NCI-H748 (cell line): ENCODE measurements around the gene PPA2.
"Not testable (repeated sequence)": the region's sequence is repeated elsewhere in the genome, so short reads cannot be mapped to it uniquely, and the experiment has no call there.

Experiments
- DNase-seq: peaks from one replicate; lab custom pipeline; 2025; ENCODE audit not compliant: unreplicated experiment; lab: John Stamatoyannopoulos, UW

Gene PPA2

DNA sequence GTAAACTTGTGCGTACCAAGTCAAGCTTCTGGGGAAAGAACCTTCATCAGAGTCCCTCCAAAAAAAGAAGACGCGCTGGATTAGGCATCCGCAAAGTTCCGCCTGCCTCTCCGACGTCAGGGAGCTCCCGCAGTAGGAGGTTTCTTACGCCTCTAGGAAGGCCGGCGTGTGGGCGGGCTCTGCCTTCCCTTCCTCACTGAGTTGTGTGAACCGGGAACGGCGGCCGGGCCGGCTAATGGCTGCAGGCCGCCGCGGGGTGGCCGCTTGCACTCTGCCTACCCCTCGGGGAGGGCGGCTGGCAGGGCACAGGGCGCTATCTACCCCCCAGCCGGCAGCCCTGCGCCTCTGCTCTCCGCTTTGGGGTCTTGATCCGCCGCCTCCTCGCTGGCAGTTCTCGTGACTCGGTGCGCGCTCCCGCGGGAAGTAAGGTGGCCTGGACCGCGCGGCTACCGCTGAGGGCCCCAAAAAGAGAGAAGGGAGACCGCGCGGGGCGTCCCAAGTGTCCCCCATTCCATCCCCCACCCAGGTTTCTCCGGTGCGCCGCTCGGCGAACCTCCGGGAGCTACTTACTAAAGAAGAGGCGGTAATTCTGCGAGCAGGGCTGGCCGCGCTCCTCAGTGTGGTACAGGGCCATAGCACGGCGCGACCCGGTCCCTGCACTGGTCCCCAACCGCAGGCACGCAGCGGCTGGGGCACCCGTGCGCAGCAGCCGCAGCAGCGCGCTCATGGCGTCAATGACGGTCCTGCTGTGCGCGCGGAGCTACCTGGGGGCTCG is at the start of gene PPA2:
Gene PPA2 (minus strand): TSS at position 739 of the 775 bp plus-strand sequence. CDS start 12 bp downstream, at position 727.
- peak; percentile 92 for DNase-seq

DNA sequence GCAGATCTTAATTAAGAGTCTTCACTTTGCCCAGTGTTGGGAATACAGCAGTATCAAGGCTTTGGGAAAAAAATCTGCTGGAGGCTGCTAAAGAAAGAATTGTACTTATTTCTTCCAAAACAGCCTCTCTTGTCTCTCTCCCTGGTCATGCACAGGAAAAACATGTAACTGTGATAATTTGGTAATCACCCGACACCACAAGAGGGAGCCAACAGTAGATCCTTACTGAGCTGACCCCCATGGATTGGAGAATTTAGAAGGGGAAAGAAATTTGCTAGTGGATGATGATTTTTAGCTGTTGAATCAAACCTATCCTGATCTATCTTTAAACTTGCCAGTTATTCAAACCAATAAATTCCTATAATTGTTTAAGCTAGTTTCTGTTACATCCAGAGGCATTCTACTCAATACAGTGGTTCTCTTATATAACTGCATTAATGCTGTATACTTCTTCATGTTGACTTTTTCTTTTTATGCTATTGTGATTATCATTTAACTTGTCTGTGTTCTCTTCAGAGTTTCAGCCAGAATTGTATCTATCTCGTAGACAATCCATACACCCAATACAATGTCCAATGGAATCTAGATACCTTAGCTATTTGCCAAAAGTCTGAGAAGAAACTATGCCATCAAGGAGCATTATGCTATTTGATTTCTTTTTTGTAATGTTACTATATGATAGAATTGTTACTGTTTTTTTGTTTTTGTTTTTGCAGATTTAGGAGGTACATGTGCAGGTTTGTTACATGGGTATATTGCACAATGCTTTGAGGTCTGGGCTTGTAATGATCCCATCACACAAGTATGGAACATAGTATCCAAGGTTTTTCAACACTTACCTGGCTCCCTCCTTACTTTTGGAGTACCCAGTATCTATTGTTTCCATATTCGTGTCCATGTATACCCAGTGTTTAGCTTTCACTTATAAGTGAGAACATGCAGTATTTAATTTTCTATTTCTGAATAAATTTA is 47.2 kb upstream of the PPA2 start:
- DNase-seq, result peak; percentile 68

DNA sequence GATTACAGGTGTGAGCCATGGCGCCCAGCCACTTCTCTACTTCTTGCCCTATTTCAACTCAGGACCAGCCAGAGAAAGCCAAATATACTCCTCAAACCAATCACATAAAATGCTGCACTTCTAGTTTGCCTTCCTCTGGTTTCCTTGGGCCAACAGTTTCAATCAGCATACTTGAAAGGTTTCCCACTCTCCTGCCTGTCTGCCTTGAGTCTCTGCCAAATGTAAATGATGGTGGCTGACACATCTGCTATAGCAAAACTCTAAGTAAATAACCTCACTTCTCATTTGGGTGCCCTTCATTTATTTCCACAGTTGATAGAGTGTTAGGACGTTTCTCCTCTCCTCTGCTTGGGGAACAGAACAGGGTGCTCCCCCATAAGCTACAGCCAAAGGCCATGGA is 36.4 kb upstream of the PPA2 start:
- DNase-seq, result peak; percentile 8

DNA sequence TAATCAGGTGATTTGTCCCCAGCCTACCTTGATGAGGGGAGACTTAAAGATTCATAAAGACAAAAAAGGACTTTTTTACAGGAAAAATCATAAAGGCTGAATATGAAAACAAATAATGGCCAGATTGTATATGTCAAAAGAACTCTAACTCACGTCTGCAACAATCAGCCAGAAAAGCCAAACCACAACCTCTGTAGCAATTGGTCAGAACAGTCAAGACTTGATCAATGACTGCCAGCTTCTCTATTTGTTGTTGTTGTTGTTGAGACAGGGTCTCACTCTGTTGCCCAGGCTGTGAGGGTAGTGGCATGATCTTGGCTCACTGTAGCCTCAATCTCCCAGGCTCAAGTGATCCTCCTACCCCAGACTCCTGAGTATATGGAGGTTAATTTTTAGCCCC is 35.9 kb upstream of the PPA2 start:
- no peak for DNase-seq

DNA sequence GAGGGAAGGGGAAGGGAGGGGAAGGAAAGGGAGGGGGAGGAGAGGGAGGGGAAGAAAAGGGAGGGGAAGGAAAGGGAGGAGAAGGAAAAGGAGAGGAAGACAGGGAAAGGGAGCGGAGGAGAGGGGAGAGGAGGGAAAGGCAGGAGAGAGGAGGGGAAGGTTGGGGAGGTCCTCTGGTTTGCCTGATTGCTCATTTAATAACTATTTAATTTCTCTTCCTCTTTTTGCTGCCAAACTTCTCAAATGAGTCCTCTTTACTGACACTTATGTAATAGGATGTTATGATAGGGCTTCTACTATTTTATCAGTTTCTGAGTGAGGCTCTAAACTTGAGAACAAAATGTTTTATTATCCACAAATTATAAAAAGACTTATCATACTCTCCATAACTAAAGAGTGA is 35.4 kb upstream of the PPA2 start:
- no peak for DNase-seq

DNA sequence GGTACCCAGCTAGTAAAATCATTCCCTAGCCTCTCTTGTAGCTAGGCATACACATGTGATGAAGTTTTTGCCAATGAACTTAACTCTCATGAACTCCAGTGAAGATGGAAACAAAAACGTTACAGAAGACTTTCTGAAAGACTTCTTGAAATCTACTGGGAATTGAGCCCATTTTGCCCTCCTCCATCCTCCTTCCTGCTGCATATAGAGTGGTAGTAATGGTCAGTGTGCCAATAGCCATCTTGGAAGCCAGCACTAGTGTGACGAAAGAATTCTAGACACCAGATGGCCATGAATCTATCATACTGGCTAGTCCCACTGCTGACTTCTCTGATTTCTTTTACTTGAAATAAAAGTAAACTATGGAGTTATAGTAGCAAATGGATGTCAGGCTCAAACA is 30.9 kb upstream of the PPA2 start:
- no peak for DNase-seq

DNA sequence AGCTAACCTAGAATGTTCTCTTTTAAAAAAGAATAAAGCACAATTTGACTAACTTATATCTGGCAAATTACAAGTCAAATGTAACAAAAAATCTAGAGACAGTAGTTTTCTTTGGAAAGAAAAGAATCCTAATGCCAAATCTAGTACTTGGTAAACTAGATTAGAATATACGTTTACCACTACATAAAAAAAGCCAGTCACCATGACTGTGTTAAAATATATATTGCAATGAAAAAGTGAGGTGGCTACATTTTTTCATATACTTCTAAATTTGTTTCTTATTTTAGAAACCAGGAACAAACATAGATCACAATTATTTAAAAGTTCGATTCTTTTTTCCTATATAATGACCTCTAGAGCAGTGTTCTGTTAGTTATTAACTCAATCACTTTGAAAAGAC is 29.6 kb upstream of the PPA2 start:
- DNase-seq, result no peak

DNA sequence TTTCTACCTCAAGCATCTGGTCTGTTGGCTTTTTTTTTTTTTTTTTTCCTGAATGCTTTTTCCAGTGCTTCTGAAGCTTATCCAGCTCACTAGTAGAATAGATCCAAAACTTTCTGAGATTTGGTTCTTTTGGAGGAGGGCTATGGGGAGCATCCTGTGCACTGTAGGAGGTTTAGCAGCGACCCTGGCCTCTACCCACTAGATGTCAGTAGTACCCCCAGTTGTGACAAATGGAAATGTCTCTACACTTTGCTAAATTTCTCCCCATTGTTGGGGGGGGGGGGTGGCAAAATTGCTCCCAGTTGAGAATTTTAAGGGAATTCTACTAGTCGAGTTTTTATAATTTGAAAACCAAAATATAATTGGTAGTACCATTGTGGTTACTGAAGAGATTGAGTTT is 23.0 kb upstream of the PPA2 start:
- DNase-seq, result no peak

DNA sequence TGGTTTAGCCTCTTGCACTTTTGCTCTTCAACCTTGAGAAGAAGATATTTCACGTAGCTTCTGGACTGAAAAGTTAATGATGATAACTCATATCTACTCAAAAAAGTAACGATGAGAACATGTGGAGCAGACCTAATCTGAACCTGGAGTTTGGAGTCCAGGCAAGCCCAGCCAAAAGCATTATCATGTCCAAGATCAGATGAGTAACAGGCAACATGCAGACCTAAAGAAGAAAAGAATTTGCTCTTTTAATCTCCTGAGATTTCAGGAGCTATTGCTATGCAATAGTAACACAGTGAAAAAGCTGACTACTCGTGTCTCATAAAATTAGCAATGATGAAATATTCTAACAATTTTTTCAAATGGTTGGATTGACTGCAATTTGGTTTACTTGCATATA is 21.8 kb upstream of the PPA2 start:
- no peak for DNase-seq

DNA sequence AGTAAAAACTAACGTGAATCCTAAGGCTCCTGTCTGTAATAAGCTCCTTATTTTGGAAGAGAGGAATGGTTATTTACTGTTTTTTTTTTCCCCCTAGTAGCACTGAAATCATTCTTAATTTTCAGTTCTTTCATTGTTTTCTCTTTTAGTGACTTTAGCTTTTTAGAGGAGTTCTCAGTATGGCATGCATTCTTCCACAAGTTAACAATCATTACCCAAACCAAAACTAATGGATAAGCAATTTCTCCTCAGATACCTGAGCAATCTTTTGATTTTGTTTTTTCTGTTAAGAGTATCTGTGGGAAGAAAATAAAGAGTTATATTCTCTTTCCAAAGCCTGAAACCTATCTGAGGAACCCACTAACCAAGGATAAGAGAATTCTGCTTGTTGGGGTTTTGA is 16.7 kb upstream of the PPA2 start:
- DNase-seq, result no peak

DNA sequence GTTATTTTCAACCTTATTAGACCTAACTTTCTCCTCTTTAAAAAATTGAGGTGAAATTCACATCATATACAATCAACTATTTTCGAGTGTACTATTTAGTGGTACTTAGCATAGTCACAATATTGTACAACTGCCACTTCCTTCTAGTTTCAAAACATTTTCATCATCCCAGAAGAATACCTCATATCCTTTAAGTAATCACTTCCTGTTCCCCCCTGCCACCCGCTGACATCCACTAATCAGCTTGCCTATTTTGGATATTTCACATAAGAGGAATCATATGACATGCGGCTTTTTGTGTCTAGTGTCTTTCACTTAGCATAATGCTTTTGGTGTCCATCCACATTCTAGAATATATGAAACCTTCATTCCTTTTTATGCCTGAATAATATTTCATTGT is 10.0 kb upstream of the PPA2 start:
- no peak for DNase-seq

DNA sequence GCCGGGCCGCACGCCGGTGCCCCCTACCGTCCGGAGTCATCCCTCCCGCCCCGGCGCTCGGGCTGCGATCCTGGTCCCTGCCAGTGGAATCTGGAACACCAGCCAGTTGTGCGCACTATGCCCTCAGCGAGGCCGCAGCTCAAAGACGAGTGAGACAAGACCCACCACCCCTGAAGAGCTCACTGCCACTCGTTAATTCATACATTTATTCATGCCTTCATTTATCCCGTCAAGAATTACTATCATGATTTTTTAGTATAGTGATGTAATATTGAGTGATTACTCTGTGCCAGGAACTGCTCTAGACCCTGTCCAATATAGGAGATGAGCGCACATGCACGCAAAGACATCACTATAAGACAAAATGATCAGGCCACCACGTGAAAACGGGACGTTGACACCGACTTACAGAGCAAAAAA is 247 bp upstream of the PPA2 start:
- DNase-seq, result peak; percentile 28

DNA sequence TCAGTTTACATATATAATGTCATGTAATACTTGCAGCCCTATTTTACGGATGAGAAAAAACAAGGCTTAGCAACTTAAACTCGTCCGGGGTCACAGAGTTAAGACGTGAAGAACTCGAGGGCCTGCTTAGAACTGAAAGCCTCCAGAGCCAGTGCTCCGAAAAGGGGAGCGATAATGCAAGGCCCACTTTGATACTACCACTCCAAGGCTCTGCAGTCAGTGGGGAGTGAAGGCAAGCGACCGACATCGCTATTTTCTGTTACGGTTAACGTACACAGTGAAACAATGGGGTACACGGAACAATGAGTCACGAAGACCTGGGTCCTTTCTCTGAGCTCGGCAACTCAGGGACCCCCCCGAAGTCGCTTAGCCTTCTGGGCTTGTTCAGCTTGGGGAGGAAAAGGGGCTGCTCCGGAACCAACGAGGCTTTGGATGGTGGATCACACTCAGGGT is 965 bp downstream of the PPA2 start:
- peak; percentile 73 for DNase-seq

DNA sequence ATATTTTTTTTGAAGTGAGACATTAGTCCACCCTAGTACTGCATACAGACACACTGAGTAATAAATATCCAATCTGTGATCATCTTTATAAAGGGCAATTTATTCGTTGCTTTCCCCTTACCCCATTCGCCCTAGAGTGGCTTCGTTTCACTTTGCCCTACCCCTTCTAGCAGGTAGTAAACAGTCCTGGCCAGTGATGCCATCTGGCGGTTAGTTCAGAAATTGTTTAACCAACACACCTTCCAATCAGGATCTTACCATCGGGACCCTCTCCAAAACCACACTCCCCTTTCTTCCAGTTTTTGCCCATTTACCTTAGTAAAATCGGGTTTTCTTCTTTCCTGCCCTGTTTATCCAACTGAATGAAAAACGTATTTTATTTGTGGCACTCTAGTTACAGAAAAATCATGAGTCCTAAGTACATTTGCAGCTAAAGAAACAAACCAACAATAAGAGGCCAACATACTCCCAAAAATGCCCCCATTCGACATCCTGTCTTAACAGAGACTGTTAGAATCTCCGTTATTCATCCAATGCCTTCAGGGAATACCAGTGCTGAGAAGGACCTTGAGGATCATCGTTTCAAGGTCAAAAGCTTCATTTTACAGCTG is 2.2 kb downstream of the PPA2 start:
- DNase-seq, result peak; percentile 79

DNA sequence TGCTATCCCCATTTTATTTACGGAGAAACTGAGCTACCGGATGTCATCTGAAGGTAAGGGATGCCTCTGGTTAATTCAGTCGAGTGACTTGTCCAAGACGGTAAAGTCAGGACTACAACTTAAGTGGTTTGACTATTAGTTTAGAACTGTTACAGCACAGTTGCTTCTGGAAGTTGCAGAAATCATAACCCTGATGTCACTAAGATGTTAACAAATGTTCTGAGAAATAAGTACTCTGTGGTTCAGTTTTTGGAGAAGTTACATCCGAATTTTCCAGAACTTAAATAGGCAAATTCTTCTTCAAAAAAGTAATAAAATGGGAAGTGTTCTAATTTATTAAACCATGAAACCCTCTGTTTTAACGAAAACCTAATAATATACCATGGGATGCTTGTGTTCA is 3.1 kb downstream of the PPA2 start:
- no peak for DNase-seq

DNA sequence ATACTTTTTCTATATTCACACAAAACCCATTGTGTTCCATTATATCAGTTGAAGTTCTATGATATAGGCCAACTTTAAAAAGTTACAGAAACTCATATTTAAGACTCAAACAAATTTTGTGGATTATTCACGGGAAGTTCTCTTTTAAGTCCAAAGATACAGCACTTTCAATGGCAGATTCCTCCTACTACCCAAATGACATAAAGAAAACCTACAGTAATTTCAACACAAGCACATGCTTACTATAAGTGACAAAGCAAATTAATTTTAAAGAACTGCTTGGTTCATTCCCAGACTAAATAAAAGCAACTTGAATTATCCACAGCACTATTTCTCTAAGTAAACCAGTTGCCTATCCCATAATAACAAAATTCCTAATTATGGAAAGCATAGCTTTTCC is 4.1 kb downstream of the PPA2 start:
- no peak for DNase-seq

DNA sequence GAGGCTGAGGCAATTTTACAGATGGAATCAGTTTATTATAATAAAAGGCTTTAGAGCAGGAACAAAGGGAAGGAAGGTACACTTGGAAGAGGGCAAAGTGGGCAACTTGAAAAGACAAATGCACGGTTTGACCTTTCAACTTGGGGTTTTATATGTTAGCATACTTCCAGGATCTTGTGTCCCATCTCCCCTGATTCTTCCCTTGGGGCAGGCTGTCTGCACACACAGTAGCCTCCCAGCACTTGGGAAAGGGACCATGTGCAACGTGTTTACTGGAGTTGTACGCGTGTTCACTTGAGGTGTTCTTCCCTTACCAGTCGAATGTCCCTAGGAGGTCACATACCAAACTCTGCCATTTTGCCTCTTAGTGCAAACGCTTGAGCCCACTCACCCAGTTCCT is 7.3 kb downstream of the PPA2 start:
- no peak for DNase-seq

DNA sequence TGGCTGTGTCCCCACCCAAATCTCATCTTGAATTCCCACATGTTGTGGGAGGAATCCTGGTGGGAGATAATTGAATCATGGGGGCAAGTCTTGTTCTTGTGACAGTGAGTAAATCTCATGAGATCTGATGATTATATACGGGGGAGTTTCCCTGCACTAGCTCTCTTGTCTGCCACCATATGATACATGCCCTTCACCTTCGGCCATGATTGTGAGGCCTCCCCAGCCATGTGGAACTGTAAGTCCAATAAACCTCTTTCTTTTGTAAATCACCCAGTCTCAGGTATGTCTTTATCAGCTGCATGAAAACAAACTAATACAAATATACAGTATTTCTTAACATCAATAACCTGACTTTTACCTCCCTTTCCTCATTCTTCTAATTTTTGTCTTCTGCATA is 9.3 kb downstream of the PPA2 start:
- DNase-seq, result not testable (repeated sequence)

DNA sequence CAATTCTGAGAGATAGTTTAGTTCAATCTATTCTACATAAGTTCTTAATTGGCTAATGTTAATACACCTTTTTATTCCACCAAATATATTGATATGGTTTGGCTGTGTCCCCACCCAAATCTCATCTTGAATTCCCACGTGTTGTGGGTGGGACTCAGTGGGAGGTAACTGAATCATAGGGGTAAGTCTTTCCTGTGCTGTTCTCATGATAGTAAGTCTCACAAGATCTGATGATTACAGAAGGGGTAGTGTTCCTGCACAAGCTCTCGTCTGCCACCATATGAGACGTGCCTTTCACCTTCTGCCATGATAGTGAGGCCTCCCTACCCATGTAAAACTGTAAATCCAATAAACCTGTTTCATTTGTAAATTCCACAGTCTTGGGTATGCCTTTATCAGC is 11.3 kb downstream of the PPA2 start:
- no peak for DNase-seq

DNA sequence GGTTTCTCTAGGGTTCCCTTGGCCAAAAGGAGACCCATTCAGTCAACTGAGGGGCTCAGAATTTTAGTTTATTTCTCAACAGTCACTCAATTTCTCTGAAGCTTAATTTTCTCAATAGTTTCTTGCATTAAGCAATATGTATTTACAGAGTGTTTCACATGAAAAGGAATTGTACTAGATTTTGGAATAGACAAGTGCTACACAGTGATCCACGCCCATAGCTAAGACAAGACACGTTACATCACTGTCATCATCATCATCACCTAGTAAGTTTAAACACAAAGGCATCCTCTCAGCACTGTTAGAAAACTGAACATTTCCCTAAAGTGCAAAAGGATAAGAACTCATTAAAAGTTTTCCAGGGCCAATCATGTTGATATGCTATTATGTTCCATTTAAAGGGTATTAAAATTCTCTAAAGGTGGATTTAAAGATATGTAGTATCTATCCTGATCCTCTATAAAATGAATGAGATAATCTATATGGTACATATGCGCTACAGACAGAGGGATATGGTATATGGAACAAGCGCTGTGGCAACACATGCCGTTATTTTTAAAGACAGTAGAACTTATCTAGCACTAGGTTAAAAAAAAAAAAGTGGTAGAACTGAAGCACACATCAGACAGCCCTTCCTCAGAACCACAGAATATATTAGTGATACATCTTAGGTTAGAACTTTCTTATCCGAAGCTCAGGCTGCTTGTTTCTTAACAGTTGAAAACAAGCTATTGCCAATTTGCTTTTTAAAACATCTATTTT is 12.1 kb downstream of the PPA2 start:
- DNase-seq, result no peak

DNA sequence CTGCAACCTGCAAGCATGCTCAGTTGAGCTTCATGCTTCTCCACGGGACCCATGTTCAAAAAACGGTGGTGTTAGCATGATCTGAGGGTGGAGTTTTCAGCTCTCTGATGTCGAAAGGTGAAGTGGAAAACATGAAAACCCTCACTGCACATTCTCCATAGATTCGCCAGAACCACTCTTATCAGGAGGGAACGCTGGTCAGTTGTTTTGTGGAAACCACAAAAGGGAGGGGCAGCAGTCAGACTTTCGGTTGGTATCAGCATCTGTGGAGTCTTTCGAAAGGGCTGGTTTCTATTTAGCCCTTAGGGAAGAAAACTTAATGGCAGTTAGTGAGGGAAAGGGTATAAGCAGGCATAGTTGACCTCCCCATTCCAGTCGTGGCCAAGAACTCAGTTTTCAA is 12.6 kb downstream of the PPA2 start:
- DNase-seq, result no peak
